HG03066 (cell line): ENCODE data around the gene WDR5B.
"Not testable (repeated sequence)": the region's sequence is repeated elsewhere in the genome, so short reads cannot be mapped to it uniquely, and the experiment has no call there.

Experiments used
- ATAC-seq: cut with Tn5 transposase; IDR thresholded peaks from one replicate; pipeline ENCODE4 v1.9.1; 2021; ENCODE audit warnings: low read depth; ENCODE audit not compliant: unreplicated experiment

The WDR5B gene

DNA sequence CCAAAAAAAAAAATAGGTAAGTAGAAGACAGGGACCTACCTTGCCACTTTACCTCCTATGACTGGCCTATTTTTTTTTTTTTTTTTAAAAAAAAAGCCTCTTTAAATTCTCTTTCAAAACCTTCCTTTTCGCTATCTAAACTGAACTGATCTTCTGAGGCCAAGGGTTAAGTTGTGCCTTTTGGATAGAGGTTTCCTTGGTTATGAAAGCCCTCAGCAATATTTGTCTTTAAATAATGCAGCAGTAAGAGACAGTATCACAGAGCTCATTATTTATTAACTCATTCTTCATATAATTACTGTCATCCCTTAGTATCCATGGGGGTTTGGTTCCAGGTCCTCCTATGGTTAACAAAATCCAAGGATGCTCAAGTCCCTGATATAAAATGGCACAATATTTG, 41.8 kb downstream of the WDR5B start:
- no peak for ATAC-seq

DNA sequence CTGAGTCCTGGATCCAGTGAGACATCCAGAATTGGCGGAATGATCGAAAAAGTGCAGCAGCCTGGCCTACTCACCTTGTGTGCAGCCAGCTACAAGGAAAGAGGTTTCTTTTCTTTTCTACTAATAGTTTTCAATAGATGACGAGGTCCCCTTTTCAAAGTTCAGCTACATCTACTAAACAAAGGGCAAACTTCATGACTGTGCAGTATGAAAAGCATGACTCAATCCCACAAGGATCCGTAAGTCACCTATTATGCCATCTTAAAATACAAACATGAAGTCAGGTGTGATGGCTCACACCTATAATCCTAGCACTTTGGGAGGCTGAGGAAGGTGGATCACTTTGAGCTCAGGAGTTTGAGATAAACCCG, 49.5 kb downstream of the WDR5B start:
- ATAC-seq, result no peak

DNA sequence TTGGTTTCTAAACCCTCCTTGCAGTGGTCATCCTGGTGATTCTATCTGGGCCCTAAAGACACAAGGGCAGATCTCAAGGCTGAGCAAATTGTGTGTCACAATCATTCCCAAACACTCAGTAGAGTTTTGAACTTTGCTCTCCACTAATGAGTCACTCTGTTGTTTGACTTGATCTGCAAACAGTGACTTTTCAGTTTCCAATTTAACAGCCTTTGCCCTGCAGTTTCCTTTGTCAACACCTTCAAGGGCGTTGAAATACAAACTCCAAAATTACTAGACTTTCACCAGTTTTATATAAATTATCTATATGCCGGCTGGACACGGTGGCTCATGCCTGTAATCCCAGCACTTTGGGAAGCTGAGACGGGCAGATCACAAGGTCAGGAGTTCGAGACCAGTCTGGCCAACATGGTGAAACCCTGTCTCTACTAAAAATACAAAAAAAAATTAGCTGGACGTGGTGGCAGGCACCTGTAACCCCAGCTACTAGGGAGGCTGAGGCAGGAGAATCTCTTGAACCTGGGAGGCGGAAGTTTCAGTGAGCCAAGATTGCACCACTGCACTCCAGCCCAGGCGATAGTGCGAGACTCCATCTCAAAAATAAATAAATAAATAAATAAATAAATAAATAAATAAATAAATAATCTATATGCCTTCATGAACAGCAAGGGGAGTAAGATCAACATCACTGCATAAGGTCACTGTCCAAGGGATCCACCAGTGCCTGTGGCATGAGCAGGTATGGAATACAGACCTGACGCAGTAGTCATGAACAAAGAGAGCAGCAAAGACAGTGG, 50.1 kb downstream of the WDR5B start:
- not testable (repeated sequence) for ATAC-seq

DNA sequence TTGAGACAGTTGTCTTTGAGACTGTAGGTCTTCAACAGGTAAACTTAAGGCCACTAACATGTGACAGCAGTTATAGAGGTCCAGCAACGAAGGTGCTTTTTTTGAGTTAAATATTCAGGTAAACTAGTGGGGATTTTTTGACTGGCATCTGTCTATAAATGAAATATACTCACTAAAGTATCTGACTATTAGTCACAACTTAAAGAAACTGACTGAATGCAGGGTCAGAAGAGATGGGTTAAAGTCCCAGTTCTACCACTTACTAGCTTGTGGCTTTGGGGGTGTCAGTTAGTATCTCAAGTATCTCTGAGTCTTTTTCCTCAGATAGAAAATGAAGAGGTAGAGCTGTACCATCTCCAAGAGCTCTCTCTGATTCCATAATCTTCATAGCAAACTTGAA, 50.8 kb downstream of the WDR5B start:
- no peak for ATAC-seq

DNA sequence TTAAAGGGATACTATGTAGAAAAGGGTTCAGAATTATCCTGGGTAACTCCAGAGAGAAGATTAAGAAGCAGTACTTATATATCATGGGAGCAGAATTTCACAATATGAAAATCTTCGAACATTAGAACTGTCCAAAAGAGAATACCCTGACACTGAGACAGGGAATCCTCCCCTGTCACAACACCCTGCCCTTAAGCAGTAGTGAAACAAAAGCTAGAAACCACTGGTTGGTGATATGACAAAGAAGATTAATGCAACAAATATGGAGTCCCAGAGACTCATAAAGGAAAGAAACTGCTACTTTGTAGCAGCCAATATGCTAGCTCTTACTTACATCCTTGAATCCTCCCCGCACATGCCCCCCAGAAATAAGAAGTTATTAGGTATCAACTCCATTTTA, 51.4 kb downstream of the WDR5B start:
- no peak for ATAC-seq
